SK-N-SH (cell line): Measurements from ENCODE around the gene RICTOR. TPM values are rescaled to one million over a fixed set of nuclear protein-coding genes. Genes with fewer than 3 reads are reported as not detected.

Experiments used
- CTCF ChIA-PET: fragments of 300-600, 350-600 bp; formaldehyde crosslinking; extraction: SDS; loops from one replicate; lab custom pipeline; 2021; lab: Yijun Ruan, JAX
- POLR2A ChIA-PET: fragments of 350-600 bp; sonication (Branson Sonifier 250); formaldehyde crosslinking; extraction: SDS; loops from one replicate; lab custom pipeline; 2020; ENCODE audit warnings: antibody characterized with exemption, inconsistent platforms; lab: Yijun Ruan, JAX
- DNase-seq: peaks from one replicate; pipeline ENCODE4 v3.0.0; 2012
- H2AFZ ChIP-seq: fragments of 200-600 bp; sonication (generic); 2 replicates; pipeline ENCODE4 v1.8.1; 2016; ENCODE audit warnings: antibody characterized with exemption, mild to moderate bottlenecking, low read depth
- H3F3A ChIP-seq: fragments of 200-600 bp; sonication (generic); replicated peaks from 2 replicates; pipeline ENCODE3; 2016; ENCODE audit warnings: antibody characterized with exemption, mild to moderate bottlenecking; ENCODE audit not compliant: insufficient read depth
- H3K27ac ChIP-seq, 2 experiments: fragments of 200-500 bp in 1 of 2; fragments of 200-600 bp in 1 of 2; sonication (Bioruptor generic) in 1 of 2; sonication (generic), shearing (Covaris generic) in 1 of 2; 2 replicates each; pipeline versions ENCODE4 v1.5.1 to v1.6.1; 2014 to 2016; ENCODE audit warnings: low read depth in 2 of 2, inconsistent platforms in 1 of 2, low read length in 1 of 2, mild to moderate bottlenecking in 1 of 2, mixed read lengths in 1 of 2
- H3K27me3 ChIP-seq: fragments of 200-600 bp; sonication (generic), shearing (Covaris generic); 2 replicates; pipeline ENCODE4 v1.6.1; 2016; ENCODE audit warnings: mixed run types; ENCODE audit not compliant: insufficient read depth
- H3K36me3 ChIP-seq, 2 experiments: fragments of 200-500 bp in 1 of 2; fragments of 200-600 bp in 1 of 2; sonication (Bioruptor generic) in 1 of 2; sonication (generic) in 1 of 2; replicated peaks in 1 of 2; 2 replicates each; pipeline versions ENCODE3 to v1.5.1; 2014 to 2016; ENCODE audit warnings: low read length in 1 of 2, mild to moderate bottlenecking in 1 of 2; ENCODE audit not compliant: insufficient read depth in 2 of 2, control insufficient read depth in 1 of 2
- H3K4me1 ChIP-seq, 2 experiments: fragments of 200-500 bp in 1 of 2; fragments of 200-600 bp in 1 of 2; sonication (Bioruptor generic) in 1 of 2; sonication (generic), shearing (Covaris generic) in 1 of 2; 2 replicates each; pipeline versions ENCODE4 v1.5.1 to v1.6.1; 2014 to 2016; ENCODE audit warnings: low read depth in 1 of 2, low read length in 1 of 2, mixed run types in 1 of 2; ENCODE audit not compliant: insufficient read depth in 2 of 2, control insufficient read depth in 1 of 2
- H3K4me2 ChIP-seq: fragments of 200-600 bp; sonication (generic), shearing (Covaris generic); 2 replicates; pipeline ENCODE4 v1.6.1; 2017; ENCODE audit warnings: mixed run types
- H3K4me3 ChIP-seq, 2 experiments: fragments of 200-500 bp in 1 of 2; fragments of 200-600 bp in 1 of 2; sonication (Bioruptor generic) in 1 of 2; sonication (generic), shearing (Covaris generic) in 1 of 2; 2 replicates each; pipeline versions ENCODE4 v1.5.1 to v1.8.1; 2014 to 2016; ENCODE audit warnings: low read depth in 2 of 2, inconsistent platforms in 1 of 2, low read length in 1 of 2, mild to moderate bottlenecking in 1 of 2, mixed read lengths in 1 of 2, moderate library complexity in 1 of 2
- H3K79me2 ChIP-seq: fragments of 200-600 bp; sonication (generic); 2 replicates; pipeline ENCODE4 v1.8.1; 2017; ENCODE audit warnings: mild to moderate bottlenecking; ENCODE audit not compliant: insufficient read depth
- H3K9ac ChIP-seq: fragments of 200-600 bp; sonication (generic); 2 replicates; pipeline ENCODE4 v1.6.1; 2017; ENCODE audit warnings: mixed run types
- H3K9me2 ChIP-seq: fragments of 200-600 bp; sonication (generic); 2 replicates; pipeline ENCODE4 v1.6.1; 2017; ENCODE audit warnings: mixed run types
- H3K9me3 ChIP-seq: fragments of 200-600 bp; sonication (generic); 2 replicates; pipeline ENCODE4 v1.6.1; 2017; ENCODE audit warnings: mixed run types, mild to moderate bottlenecking, moderate library complexity
- H4K20me1 ChIP-seq: fragments of 200-600 bp; sonication (generic); 2 replicates; pipeline ENCODE4 v1.6.1; 2017; ENCODE audit warnings: mild to moderate bottlenecking, mixed run types; ENCODE audit not compliant: insufficient read depth
- ELF1 ChIP-seq: IDR thresholded peaks from 2 replicates; pipeline ENCODE4 v1.4.0; 2012
- EP300 ChIP-seq, 2 experiments: IDR thresholded peaks; 2 replicates each; pipeline versions ENCODE4 v1.4.0 to v1.6.1; 2012; ENCODE audit warnings: borderline replicate concordance in 1 of 2, low read depth in 1 of 2, low read length in 1 of 2
- EZH2phosphoT487 ChIP-seq: fragments of 200-600 bp; sonication (generic); IDR thresholded peaks from 2 replicates; pipeline ENCODE4 v1.6.1; 2017; ENCODE audit warnings: low read depth, mixed run types, mild to moderate bottlenecking, antibody characterized with exemption, moderate library complexity, borderline replicate concordance
- FOXM1 ChIP-seq: IDR thresholded peaks from 2 replicates; pipeline ENCODE4 v1.4.0; 2012; ENCODE audit warnings: low read depth, mild to moderate bottlenecking
- IRF3 ChIP-seq: fragments of 150-350 bp; IDR thresholded peaks from 2 replicates; pipeline ENCODE4 v1.6.1; 2016; ENCODE audit warnings: mild to moderate bottlenecking, low read depth, low read length
- JUND ChIP-seq: IDR thresholded peaks from 2 replicates; pipeline ENCODE4 v1.4.0; 2012
- MAX ChIP-seq: IDR thresholded peaks from 2 replicates; pipeline ENCODE4 v1.4.0; 2012; ENCODE audit warnings: low read depth
- MEF2A ChIP-seq: IDR thresholded peaks from 2 replicates; pipeline ENCODE4 v1.4.0; 2012; ENCODE audit warnings: low read depth, borderline replicate concordance
- NFIC ChIP-seq: IDR thresholded peaks from 2 replicates; pipeline ENCODE4 v1.4.0; 2012; ENCODE audit warnings: borderline replicate concordance
- NRF1 ChIP-seq: IDR thresholded peaks from 2 replicates; pipeline ENCODE4 v1.6.1; 2012; ENCODE audit warnings: low read depth, mild to moderate bottlenecking, low read length
- POLR2AphosphoS5 ChIP-seq: IDR thresholded peaks from 2 replicates; pipeline ENCODE4 v1.6.1; 2012; ENCODE audit warnings: low read depth, low read length
- RAD21 ChIP-seq: IDR thresholded peaks from 2 replicates; pipeline ENCODE4 v1.6.1; 2012; ENCODE audit warnings: mild to moderate bottlenecking, low read length
- REST ChIP-seq: IDR thresholded peaks from 2 replicates; pipeline ENCODE4 v1.6.1; 2012; ENCODE audit warnings: mild to moderate bottlenecking, low read depth, low read length, moderate library complexity
- RFX5 ChIP-seq: IDR thresholded peaks from 2 replicates; pipeline ENCODE4 v1.6.1; 2012; ENCODE audit warnings: mild to moderate bottlenecking, improper control_type of control experiment, low read length
- RXRA ChIP-seq: IDR thresholded peaks from 2 replicates; pipeline ENCODE4 v1.4.0; 2012; ENCODE audit warnings: low read depth, mild to moderate bottlenecking, borderline replicate concordance
- SIN3A ChIP-seq: IDR thresholded peaks from 2 replicates; pipeline ENCODE4 v1.6.1; 2012; ENCODE audit warnings: low read depth, mild to moderate bottlenecking, low read length, moderate library complexity, borderline replicate concordance
- TAF1 ChIP-seq: IDR thresholded peaks from 2 replicates; pipeline ENCODE4 v1.6.1; 2012; ENCODE audit warnings: low read depth, mild to moderate bottlenecking, low read length, moderate library complexity, borderline replicate concordance
- TCF12 ChIP-seq: IDR thresholded peaks from 2 replicates; pipeline ENCODE4 v1.4.0; 2012
- USF2 ChIP-seq: fragments of 150-350 bp; IDR thresholded peaks from 2 replicates; pipeline ENCODE4 v1.6.1; 2017; ENCODE audit warnings: antibody characterized with exemption, low read length, low read depth, borderline replicate concordance
- WGBS: methylation state at CpG from one replicate; pipeline ENCODE4 v1.1.6; 2017; ENCODE audit warnings: low lambda C conversion rate; 5-methylcytosine and 5-hydroxymethylcytosine counted together
- polyA plus RNA-seq, 3 experiments: library from polyadenylated mRNA; depleted of rRNA; stranded (reverse); fragments of >200 nt; gene quantifications; 2 replicates each; pipeline ENCODE4 v1.2.3, GENCODE V29; 2012
- TF ChIP-seq, protein P1 (sequence below): IDR thresholded peaks from 2 replicates; pipeline ENCODE4 v1.4.0; 2012; ENCODE audit warnings: low read depth, borderline replicate concordance

The RICTOR gene
- polyA plus RNA-seq, 1 of the 3 experiments (the other 2 are of a cell fraction): 1.6 TPM

DNA sequence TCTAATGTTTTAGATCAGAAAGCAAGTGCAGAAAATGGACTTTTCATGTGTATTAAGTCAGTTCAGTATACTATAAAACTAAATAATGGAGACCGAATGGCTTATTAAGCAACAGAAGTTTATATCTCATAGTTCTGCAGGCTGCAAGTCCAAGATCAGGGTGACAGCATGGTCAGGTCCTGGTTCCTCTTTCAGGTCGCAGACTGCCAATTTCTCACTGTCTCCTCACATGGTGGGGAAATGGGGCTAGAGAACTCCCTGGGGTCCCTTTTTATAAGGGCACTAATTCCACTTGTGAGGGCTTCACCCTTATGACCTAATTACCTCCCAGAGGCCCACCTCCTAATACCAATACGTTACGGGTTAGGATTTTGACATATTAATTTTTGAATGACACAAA, 48.7 kb downstream of the RICTOR start:
- no peak overlapping the region for H3K27ac ChIP-seq
- H3K27me3 ChIP-seq: no peaks in the 10 kb centered on the region
- H3K4me2 ChIP-seq: no peak overlapping the region
- peaks cover 6% of the 10 kb centered on the region; the same call in 1 of the 2 replicates for H3K9me3 ChIP-seq
- 99% methylated on average over 4 of the region's 4 CpGs for WGBS
- H3F3A ChIP-seq: no peaks in the 10 kb centered on the region
- peaks cover 0 to 4% of the 10 kb centered on the region in 2 experiments; a peak in 2 of 4 replicates for H3K4me1 ChIP-seq
- H3K79me2 ChIP-seq: peaks cover 35% of the 10 kb centered on the region
- no peak overlapping the region for H3K4me3 ChIP-seq
- peaks cover 5 to 19% of the 10 kb centered on the region in 2 experiments for H3K36me3 ChIP-seq
- peaks cover 18% of the 10 kb centered on the region for H4K20me1 ChIP-seq
- H2AFZ ChIP-seq: no peak overlapping the region
- CTCF ChIA-PET: no interaction called here
- no peak overlapping the region for H3K9ac ChIP-seq
- no peaks in the 10 kb centered on the region for H3K9me2 ChIP-seq
- TF ChIP-seq USF2: no peak
- no peak for TF ChIP-seq FOXM1
- no peak for TF ChIP-seq RAD21
- no peak for TF ChIP-seq NFIC
- no peak for TF ChIP-seq ELF1
- no peak for TF ChIP-seq NRF1
- no peak for TF ChIP-seq MEF2A
- TF ChIP-seq JUND: no peak
- TF ChIP-seq TAF1: no peak
- TF ChIP-seq SIN3A: no peak
- no peak for TF ChIP-seq MAX
- no peak for TF ChIP-seq REST
- TF ChIP-seq RXRA: no peak
- no peak for TF ChIP-seq EP300 (IDR thresholded peaks at IDR 0.05; ENCODE audit: borderline replicate concordance in 1 of 2, low read depth in 1 of 2, low read length in 1 of 2)
- no peak for TF ChIP-seq TCF12
- TF ChIP-seq, protein P1, sequence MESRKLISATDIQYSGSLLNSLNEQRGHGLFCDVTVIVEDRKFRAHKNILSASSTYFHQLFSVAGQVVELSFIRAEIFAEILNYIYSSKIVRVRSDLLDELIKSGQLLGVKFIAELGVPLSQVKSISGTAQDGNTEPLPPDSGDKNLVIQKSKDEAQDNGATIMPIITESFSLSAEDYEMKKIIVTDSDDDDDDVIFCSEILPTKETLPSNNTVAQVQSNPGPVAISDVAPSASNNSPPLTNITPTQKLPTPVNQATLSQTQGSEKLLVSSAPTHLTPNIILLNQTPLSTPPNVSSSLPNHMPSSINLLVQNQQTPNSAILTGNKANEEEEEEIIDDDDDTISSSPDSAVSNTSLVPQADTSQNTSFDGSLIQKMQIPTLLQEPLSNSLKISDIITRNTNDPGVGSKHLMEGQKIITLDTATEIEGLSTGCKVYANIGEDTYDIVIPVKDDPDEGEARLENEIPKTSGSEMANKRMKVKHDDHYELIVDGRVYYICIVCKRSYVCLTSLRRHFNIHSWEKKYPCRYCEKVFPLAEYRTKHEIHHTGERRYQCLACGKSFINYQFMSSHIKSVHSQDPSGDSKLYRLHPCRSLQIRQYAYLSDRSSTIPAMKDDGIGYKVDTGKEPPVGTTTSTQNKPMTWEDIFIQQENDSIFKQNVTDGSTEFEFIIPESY: no peak
- no peak for TF ChIP-seq IRF3
- no peak for TF ChIP-seq POLR2AphosphoS5
- TF ChIP-seq RFX5: no peak
- TF ChIP-seq EZH2phosphoT487: no peak
- no peak for DNase-seq
- POLR2A ChIA-PET: no interaction called here
